ENCODE measurements around the gene WAPL. TPM values are rescaled to one million over a fixed set of nuclear protein-coding genes. Genes with fewer than 3 reads are reported as not detected.
A peak's percentile ranks its signal among the peaks of the same experiment; 100 is the strongest.

The WAPL gene
- total and polyA plus RNA-seq, 5 experiments from 2014 or later: 37.0 to 67.3 (median 42.1) TPM

GRCh38 chr10:86489960-86490612, 31.5 kb downstream of the WAPL start:
- Mint-ChIP-seq H3K4me3 (no peak overlapping the region), H3K9me3 (no peaks in the 10 kb centered on the region), H3K36me3 (peaks cover 0 to 73% (median 12%) of the 10 kb centered on the region in 3 donors), H3K27me3 (no peaks in the 10 kb centered on the region), H3K4me1 (peaks cover 11 to 39% (median 20%) of the 10 kb centered on the region in 4 donors), H3K27ac (peak overlapping the region in 4 of 10 donors; percentile 8 to 47 (median 37))
- POLR2A ChIA-PET: no interaction called here
- DNase-seq (no peak), ATAC-seq (no peak)

- ATAC-seq (no peak), DNase-seq (no peak)
- Mint-ChIP-seq H3K4me1 (peaks cover 11 to 39% (median 19%) of the 10 kb centered on the region in 4 donors), H3K36me3 (peaks cover 0 to 72% (median 12%) of the 10 kb centered on the region in 3 donors), H3K9me3 (no peaks in the 10 kb centered on the region), H3K27ac (peak overlapping the region in 5 of 10 donors; percentile 5 to 37 (median 15)), H3K27me3 (no peaks in the 10 kb centered on the region), H3K4me3 (no peak overlapping the region)
- POLR2A ChIA-PET: no interaction called here
Measured at GRCh38 chr10:86489071-86489810, 32.4 kb downstream of the WAPL start.

GRCh38 chr10:86486856-86487255, 34.7 kb downstream of the WAPL start:
- Mint-ChIP-seq H3K36me3 (peaks cover 0 to 67% (median 11%) of the 10 kb centered on the region in 3 donors), H3K4me3 (no peak overlapping the region), H3K4me1 (peaks cover 9 to 38% (median 17%) of the 10 kb centered on the region in 4 donors), H3K27me3 (no peaks in the 10 kb centered on the region), H3K27ac (peak overlapping the region in 4 of 10 donors; percentile 15 to 76 (median 41)), H3K9me3 (no peaks in the 10 kb centered on the region)
- ATAC-seq (no peak), DNase-seq (no peak)
- POLR2A ChIA-PET: no interaction called here

GRCh38 chr10:86483664-86484063, 37.9 kb downstream of the WAPL start:
- Mint-ChIP-seq H3K27me3 (no peaks in the 10 kb centered on the region), H3K4me1 (peaks cover 4 to 34% (median 17%) of the 10 kb centered on the region in 4 donors), H3K4me3 (no peak overlapping the region), H3K27ac (no peak overlapping the region), H3K36me3 (peaks cover 0 to 72% (median 10%) of the 10 kb centered on the region in 3 donors), H3K9me3 (no peaks in the 10 kb centered on the region)
- DNase-seq: no peak
- no peak for ATAC-seq
- POLR2A ChIA-PET: interaction anchor here (0.7 kb wide), 1 partner anchor 601 kb away, joined by 3 read pairs; no protein-coding TSS in a partner anchor

GRCh38 chr10:86481761-86482160, 39.8 kb downstream of the WAPL start:
- ATAC-seq (no peak), DNase-seq (no peak)
- POLR2A ChIA-PET: no interaction called here
- peaks cover 0 to 69% (median 4%) of the 10 kb centered on the region in 3 donors for H3K36me3 Mint-ChIP-seq
- H3K27ac Mint-ChIP-seq: peak overlapping the region in 1 of 10 donors; percentile 81
- H3K27me3 Mint-ChIP-seq: no peaks in the 10 kb centered on the region
- no peak overlapping the region for H3K4me3 Mint-ChIP-seq
- peaks cover 2 to 24% (median 12%) of the 10 kb centered on the region in 4 donors for H3K4me1 Mint-ChIP-seq
- no peaks in the 10 kb centered on the region for H3K9me3 Mint-ChIP-seq

GRCh38 chr10:86480571-86480970, 41.0 kb downstream of the WAPL start:
- Mint-ChIP-seq H3K36me3 (peaks cover 0 to 71% (median 2%) of the 10 kb centered on the region in 3 donors), H3K9me3 (no peaks in the 10 kb centered on the region), H3K4me1 (peaks cover 4 to 17% (median 12%) of the 10 kb centered on the region in 4 donors), H3K27ac (peak overlapping the region in 7 of 10 donors; percentile 13 to 61 (median 49)), H3K4me3 (no peak overlapping the region), H3K27me3 (no peaks in the 10 kb centered on the region)
- no peak for DNase-seq
- POLR2A ChIA-PET: no interaction called here
- no peak for ATAC-seq

- Mint-ChIP-seq H3K4me1 (peaks cover 2 to 10% (median 8%) of the 10 kb centered on the region in 4 donors), H3K9me3 (no peaks in the 10 kb centered on the region), H3K4me3 (no peak overlapping the region), H3K36me3 (peaks cover 0 to 79% (median 6%) of the 10 kb centered on the region in 3 donors), H3K27ac (no peak overlapping the region), H3K27me3 (no peaks in the 10 kb centered on the region)
- ATAC-seq (no peak), DNase-seq (no peak)
- POLR2A ChIA-PET: no interaction called here
Measured at GRCh38 chr10:86472061-86472460, 49.5 kb downstream of the WAPL start.

- Mint-ChIP-seq H3K9me3 (no peaks in the 10 kb centered on the region), H3K27ac (peak overlapping the region in 5 of 10 donors; percentile 21 to 84 (median 58)), H3K4me1 (peaks cover 0 to 2% (median under 1%) of the 10 kb centered on the region in 4 donors), H3K36me3 (peaks cover 7 to 80% (median 24%) of the 10 kb centered on the region in 3 donors), H3K4me3 (no peak overlapping the region), H3K27me3 (no peaks in the 10 kb centered on the region)
- POLR2A ChIA-PET: interaction anchor here (0.7 to 1.0 kb wide), 3 partner anchors 23 to 535 kb away, joined by 3 to 8 read pairs (median 5); no protein-coding TSS in a partner anchor
- DNase-seq: no peak
- no peak for ATAC-seq
Measured at GRCh38 chr10:86461963-86462804, 59.4 kb downstream of the WAPL start.

GRCh38 chr10:86451604-86451960, 70.0 kb downstream of the WAPL start:
- ATAC-seq (no peak), DNase-seq (no peak)
- H3K4me1 Mint-ChIP-seq: peaks cover 11 to 41% (median 33%) of the 10 kb centered on the region in 4 donors
- H3K27ac Mint-ChIP-seq: peak overlapping the region in 7 of 10 donors; percentile 14 to 69 (median 38)
- H3K4me3 Mint-ChIP-seq: no peak overlapping the region
- H3K9me3 Mint-ChIP-seq: no peaks in the 10 kb centered on the region
- POLR2A ChIA-PET: no interaction called here
- no peaks in the 10 kb centered on the region for H3K27me3 Mint-ChIP-seq
- peaks cover 0 to 85% (median 45%) of the 10 kb centered on the region in 3 donors for H3K36me3 Mint-ChIP-seq

GRCh38 chr10:86450806-86451603, 70.6 kb downstream of the WAPL start:
- Mint-ChIP-seq H3K4me1 (peaks cover 13 to 41% (median 33%) of the 10 kb centered on the region in 4 donors), H3K27me3 (no peaks in the 10 kb centered on the region), H3K4me3 (peak overlapping the region in 1 of 10 donors; percentile 28), H3K9me3 (no peaks in the 10 kb centered on the region), H3K27ac (peak overlapping the region in 9 of 10 donors; percentile 10 to 81 (median 68)), H3K36me3 (peaks cover 0 to 85% (median 46%) of the 10 kb centered on the region in 3 donors)
- no peak for DNase-seq
- POLR2A ChIA-PET: no interaction called here
- no peak for ATAC-seq

- peaks cover 0 to 85% (median 44%) of the 10 kb centered on the region in 3 donors for H3K36me3 Mint-ChIP-seq
- POLR2A ChIA-PET: interaction anchor here (1.1 kb wide), 1 partner anchor 9 kb away, joined by 3 read pairs; no protein-coding TSS in a partner anchor
- DNase-seq (peak in 2 of 10 donors; percentile 4 to 15), ATAC-seq (peak in 1 of 2 donors; percentile 48)
- H3K27me3 Mint-ChIP-seq: no peaks in the 10 kb centered on the region
- peaks cover 13 to 46% (median 33%) of the 10 kb centered on the region in 4 donors for H3K4me1 Mint-ChIP-seq
- H3K4me3 Mint-ChIP-seq: peak overlapping the region in 8 of 10 donors; percentile 7 to 67 (median 39)
- H3K9me3 Mint-ChIP-seq: no peaks in the 10 kb centered on the region
- peak overlapping the region; percentile 10 to 93 (median 78) for H3K27ac Mint-ChIP-seq
Measured at GRCh38 chr10:86449926-86450558, 71.5 kb downstream of the WAPL start.
